ENCODE results near the gene C22orf31.
"Not testable (repeated sequence)": the region's sequence is repeated elsewhere in the genome, so short reads cannot be mapped to it uniquely, and the experiment has no call there.

C22orf31 gene

GRCh38 chr22:29053048-29053702 lies 8.5 kb downstream of the C22orf31 start:
- no peak for DNase-seq

GRCh38 chr22:29050457-29050856 lies 11.2 kb downstream of the C22orf31 start:
- DNase-seq = no peak

DNA sequence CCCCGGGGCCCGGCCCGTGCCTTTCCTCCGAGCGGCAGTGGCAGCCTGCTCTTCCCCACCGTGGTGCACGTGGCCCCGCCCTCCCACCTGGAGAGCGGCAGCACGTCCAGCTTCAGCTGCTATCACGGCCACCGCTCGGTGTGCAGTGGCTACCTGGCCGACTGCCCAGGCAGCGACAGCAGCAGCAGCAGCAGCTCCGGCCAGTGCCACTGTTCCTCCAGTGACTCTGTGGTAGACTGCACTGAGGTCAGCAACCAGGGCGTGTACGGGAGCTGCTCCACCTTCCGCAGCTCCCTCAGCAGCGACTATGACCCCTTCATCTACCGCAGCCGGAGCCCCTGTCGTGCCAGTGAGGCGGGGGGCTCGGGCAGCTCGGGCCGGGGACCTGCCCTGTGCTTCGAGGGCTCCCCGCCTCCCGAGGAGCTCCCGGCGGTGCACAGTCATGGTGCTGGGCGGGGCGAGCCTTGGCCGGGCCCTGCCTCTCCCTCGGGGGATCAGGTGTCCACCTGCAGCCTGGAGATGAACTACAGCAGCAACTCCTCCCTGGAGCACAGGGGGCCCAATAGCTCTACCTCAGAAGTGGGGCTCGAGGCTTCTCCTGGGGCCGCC lies 11.9 kb downstream of the C22orf31 start:
- no peak for DNase-seq

DNA sequence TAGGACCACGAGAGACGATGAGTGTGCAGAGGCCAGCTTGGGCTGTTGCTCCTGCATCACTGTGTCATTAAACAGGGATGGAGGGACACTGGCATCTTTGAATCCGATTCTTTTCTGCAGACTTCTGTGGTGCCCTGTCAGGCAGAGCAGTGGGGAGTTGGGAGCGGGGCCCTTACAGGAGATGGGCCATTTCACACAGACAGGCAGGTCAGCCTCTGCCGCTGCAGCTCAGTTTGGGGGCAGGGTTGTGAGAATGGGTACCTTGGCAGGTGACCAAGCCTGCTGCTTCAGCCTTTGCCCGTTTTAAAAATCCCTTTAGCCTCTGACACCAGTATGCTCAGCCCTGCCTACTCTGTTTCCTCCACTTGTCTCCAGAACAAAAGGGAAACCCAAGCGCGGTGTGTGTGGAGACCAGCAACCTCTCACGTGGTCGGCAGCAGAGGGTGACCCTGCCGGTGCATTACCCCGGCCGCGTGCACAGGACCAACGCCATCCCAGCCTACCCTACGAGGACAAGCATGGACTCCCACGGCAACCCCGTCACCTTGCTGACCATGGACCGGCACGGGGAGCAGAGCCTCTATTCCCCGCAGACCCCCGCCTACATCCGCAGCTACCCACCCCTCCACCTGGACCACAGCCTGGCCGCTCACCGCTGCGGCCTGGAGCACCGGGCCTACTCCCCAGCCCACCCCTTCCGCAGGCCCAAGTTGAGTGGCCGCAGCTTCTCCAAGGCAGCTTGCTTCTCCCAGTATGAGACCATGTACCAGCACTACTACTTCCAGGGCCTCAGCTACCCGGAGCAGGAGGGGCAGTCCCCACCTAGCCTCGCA lies 12.6 kb downstream of the C22orf31 start:
- no peak for DNase-seq

DNA sequence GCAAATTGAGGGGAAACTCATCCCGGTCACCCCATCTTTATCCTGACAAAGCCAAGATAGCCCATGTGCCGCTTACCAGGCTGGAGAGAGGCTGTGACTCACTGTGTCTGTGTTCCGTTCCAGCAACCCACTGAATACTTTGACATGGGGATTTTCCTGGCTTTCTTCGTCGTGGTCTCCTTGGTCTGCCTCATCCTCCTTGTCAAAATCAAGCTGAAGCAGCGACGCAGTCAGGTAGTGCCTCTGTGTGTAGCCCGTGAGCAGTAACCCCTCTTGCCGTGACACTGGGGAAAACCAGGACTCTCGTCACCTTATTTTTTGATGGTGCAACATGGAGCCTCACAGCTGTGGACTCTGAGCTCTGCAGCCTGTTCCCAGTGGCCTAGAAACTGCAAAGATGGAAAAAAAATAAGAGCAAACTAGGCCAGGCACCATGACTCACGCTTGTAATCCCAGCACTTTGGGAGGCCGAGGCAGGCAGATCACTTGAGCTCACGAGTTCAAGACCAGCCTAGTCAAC lies 16.9 kb downstream of the C22orf31 start:
- no peak for DNase-seq

- DNase-seq = no peak
Observed at GRCh38 chr22:29043906-29044575, 17.6 kb downstream of the C22orf31 start.

DNA sequence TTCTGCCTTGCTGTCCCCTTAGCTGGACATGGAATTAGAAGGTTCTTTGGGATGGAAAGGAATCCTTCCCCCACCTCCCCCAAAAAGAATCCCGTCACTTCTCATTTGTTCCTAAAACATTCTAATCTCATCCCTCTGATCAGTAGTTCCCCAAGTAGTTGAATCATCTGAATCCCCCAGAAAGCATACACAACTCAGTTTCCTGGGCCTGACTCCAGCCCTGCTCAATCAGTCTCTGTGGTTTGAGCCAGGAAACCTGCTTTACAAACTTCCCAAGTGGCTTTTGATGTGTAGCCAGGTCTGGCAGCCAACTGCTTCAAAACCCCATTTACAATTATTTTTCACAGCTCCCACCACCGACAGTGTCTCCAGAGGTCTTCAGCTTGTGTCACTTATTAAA lies 20.2 kb downstream of the C22orf31 start:
- DNase-seq = no peak

DNA sequence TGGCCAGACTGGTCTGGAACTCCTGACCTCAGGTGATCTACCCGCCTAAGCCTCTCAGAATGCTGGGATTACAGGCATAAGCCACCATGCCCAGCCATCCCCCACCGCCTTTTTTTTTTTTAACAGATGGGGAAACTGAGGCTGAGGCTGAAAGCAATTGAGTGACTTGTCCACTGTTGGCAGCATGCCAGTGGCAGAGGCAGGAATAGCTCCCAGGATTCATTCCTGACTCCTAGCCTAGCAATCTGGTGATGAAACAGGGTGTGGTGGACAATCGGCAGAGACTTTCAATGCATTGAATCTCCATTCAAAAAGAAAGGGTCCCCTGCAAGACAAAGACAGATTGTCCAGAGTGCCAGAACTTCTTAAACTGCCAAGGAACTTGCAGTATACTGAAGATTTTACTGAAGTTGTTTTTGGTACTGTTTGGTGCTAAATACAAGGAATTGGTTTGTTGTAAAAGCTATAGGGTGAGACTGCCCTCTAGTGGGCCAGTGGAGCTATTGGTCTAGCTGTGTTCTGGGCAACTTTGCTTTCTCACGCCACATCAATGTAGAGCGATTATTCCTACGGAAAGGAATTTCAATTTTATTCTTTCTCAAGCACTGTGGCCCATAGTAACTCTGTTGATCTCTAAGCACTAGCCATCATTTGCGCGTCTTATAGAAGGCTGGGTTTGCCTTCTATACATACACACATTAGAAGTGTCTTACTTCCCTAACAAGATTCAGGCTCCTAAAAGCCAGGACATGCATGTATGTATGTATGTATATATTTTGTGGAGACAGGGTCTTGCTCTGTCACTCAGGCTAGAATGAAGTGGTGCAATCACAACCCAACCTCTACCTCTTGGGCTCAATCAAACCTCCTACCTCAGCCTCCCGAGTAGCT lies 21.0 kb downstream of the C22orf31 start:
- DNase-seq = peak; percentile 72

DNA sequence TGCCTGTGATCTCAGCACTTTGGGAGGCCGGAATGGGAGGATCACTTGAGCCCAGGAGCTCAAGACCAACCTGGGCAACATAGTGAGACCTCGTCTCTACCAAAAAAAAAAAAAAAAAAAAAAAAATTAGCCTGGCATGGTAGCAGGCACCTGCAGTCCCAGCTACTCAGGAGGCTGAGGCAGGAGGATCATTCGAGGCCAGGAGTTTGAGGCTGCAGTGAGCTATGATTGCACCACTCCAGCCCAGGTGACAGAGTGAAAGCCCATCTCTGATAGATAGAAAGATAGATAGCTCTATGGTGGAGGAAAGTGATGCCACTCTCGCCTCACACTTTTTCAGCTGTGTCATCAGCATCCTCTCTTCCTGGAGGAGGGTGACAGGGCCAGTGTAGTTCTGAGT lies 21.9 kb downstream of the C22orf31 start:
- not testable (repeated sequence) for DNase-seq

DNA sequence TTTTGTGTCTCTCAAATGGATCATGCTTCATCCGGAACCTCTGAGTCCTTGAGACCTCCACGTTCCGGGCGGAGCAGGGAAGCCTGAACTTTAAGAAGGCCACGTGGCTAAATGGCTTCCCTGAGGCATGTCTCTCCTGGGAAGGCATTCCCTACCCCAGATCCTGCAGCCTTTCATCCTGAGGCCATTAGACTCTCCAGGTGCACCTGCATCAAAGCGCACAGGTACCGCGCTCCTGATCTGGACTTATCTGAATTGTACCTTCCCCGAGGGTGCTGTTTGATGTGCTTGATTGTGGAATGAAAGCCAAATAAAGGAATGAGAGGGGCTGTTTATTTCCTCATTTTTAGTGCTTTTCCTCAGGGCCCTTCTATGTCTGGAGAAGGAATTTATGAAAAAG lies 22.5 kb downstream of the C22orf31 start:
- DNase-seq = no peak

DNA sequence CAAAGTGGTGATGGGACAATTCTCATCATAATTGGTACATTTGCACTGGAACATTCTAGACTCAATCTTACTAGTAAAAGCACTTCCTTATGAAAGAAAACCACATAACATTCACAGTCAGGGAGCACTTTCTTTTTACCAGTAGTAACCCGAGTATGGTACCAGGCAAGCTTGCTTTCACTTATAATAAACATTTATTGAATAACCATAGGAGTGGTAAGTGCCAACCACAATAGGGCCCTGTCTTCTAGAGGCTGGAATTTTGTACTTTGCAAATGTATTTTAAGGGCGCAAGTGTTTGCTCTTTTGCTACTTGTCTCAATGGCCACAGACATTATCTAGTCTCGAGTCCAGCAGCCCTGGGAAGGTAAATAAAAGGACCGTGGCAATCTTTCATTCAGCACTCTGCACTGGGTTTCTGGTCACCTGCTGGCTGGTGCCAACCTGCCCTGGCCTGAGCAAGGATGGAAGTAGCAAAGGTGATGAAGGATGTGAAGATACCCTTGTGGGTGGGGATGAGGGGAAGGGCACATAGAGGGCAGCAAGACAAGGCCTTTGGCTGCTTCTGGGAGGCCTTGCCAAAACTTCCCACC lies 24.2 kb downstream of the C22orf31 start:
- no peak for DNase-seq

GRCh38 chr22:29032584-29032983 lies 29.0 kb downstream of the C22orf31 start:
- no peak for DNase-seq

- DNase-seq = no peak
Observed at GRCh38 chr22:29032014-29032475, 29.6 kb downstream of the C22orf31 start.

- no peak for DNase-seq
Observed at GRCh38 chr22:29031227-29032011, 30.2 kb downstream of the C22orf31 start.

DNA sequence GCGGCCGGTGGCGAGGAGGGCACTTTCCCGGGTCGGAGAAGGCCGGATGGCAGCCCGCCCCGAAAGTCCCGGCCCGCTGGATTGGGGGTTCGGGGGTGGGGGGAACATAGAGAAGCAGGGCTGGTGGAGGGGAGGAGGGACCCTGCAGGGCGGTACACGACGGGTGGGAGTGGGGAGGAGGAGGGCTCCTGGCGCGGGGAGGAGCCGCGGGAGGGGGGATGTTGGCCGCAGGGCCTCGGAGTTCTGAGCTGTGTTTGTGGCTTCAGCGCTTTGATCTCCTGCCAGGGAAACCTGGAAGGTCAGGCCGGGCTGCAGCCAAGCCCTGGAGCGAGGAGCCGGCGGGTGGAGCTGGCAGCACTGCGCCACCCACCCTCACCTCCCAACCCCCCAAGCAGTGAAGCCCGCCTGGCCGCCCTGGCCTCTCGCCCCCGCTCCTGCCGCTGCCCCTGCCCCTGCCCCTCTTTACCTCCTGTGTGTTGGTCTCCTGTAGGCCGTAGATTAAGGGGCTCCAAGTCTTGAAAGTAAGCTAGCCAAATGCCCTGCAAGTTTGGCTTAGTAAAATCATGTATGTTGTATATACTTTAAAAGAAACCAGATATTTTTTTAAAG lies 30.9 kb downstream of the C22orf31 start:
- peak; percentile 14 for DNase-seq

- DNase-seq = peak; percentile 5
Observed at GRCh38 chr22:29030016-29030617, 31.5 kb downstream of the C22orf31 start.

- DNase-seq = no peak
Observed at GRCh38 chr22:29029202-29030000, 32.2 kb downstream of the C22orf31 start.

GRCh38 chr22:29028468-29028867 lies 33.2 kb downstream of the C22orf31 start:
- DNase-seq = no peak

DNA sequence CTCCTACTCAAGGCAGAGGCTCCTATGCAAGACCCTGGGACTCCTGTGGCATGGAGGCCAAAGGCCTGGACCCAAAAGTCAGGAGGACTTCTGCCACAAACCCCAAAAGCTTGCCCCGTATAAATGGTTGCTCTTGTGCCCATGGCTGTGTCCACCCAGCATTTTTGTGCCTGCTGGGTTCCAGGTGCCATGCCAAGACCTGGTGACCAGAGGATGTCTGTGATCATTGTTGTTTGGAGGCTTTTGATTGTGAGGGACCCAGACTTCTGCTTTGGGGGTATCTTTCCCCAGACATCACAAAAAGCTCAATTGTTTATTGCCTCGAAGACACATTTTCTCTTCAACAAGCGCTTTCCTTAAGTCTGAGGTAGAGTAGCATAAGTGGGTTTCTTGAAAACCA lies 35.1 kb downstream of the C22orf31 start:
- no peak for DNase-seq

Measured in stimulated activated CD4-positive, alpha-beta T cell treated with anti-CD3 and anti-CD28 coated beads, Interleukin-15, amount 100 ng/mL, for 24 hours (primary cell).